ENCODE results near the gene OTUD7B.

The OTUD7B gene

DNA sequence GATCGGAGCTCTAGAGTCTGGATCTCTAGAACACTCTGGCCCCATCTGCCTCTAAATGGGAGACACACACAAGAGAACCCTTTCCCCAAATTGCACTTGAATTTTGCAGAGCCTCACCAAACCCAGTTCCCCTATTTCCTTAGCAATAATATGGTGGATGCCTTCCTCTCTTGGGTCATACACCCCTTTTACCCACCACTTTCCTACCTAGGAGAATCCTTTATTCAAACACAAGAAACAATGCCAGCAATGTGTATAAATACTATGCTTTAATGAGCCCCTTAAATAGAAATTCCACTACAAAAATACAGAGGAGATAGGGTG lies 82.2 kb downstream of the OTUD7B start:
- H3K36me3 ChIP-seq (ENCODE audit: insufficient read depth, low read length) = peaks cover 36% of the 10 kb centered on the region
- peak overlapping the region; percentile 81 for H3K4me2 ChIP-seq (ENCODE audit: low read length)
- peak overlapping the region; percentile 83 for H3K27ac ChIP-seq (ENCODE audit: low read depth, low read length, poor library complexity, severe bottlenecking)
- H4K20me1 ChIP-seq (ENCODE audit: insufficient read depth, low read length) = no peaks in the 10 kb centered on the region
- H3K79me2 ChIP-seq (ENCODE audit: insufficient read depth, low read length) = peaks cover 8% of the 10 kb centered on the region
- peak overlapping the region; percentile 89 for H3K4me3 ChIP-seq (ENCODE audit: low read depth, low read length, poor library complexity, severe bottlenecking)
- no peaks in the 10 kb centered on the region for H3F3A ChIP-seq (ENCODE audit: insufficient read depth, low read length)
- H3K4me1 ChIP-seq (ENCODE audit: insufficient read depth, low read length, severe bottlenecking) = peaks cover 23% of the 10 kb centered on the region
- no peaks in the 10 kb centered on the region for H3K9me2 ChIP-seq (ENCODE audit: low read depth, low read length)
- H3K9ac ChIP-seq (ENCODE audit: low read length) = peak overlapping the region; percentile 86
- no peaks in the 10 kb centered on the region for H3K27me3 ChIP-seq (ENCODE audit: insufficient read depth, low read length)
- TF ChIP-seq, protein P1, sequence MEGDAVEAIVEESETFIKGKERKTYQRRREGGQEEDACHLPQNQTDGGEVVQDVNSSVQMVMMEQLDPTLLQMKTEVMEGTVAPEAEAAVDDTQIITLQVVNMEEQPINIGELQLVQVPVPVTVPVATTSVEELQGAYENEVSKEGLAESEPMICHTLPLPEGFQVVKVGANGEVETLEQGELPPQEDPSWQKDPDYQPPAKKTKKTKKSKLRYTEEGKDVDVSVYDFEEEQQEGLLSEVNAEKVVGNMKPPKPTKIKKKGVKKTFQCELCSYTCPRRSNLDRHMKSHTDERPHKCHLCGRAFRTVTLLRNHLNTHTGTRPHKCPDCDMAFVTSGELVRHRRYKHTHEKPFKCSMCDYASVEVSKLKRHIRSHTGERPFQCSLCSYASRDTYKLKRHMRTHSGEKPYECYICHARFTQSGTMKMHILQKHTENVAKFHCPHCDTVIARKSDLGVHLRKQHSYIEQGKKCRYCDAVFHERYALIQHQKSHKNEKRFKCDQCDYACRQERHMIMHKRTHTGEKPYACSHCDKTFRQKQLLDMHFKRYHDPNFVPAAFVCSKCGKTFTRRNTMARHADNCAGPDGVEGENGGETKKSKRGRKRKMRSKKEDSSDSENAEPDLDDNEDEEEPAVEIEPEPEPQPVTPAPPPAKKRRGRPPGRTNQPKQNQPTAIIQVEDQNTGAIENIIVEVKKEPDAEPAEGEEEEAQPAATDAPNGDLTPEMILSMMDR (IDR thresholded peaks at IDR 0.05; ENCODE audit: low read length) = no peak
- no peak for TF ChIP-seq EZH2 (IDR thresholded peaks at IDR 0.05; ENCODE audit: borderline replicate concordance, low read length)
- H3K9me3 ChIP-seq (ENCODE audit: low read length) = no peaks in the 10 kb centered on the region
- H2AFZ ChIP-seq (ENCODE audit: low read length) = no peak overlapping the region

DNA sequence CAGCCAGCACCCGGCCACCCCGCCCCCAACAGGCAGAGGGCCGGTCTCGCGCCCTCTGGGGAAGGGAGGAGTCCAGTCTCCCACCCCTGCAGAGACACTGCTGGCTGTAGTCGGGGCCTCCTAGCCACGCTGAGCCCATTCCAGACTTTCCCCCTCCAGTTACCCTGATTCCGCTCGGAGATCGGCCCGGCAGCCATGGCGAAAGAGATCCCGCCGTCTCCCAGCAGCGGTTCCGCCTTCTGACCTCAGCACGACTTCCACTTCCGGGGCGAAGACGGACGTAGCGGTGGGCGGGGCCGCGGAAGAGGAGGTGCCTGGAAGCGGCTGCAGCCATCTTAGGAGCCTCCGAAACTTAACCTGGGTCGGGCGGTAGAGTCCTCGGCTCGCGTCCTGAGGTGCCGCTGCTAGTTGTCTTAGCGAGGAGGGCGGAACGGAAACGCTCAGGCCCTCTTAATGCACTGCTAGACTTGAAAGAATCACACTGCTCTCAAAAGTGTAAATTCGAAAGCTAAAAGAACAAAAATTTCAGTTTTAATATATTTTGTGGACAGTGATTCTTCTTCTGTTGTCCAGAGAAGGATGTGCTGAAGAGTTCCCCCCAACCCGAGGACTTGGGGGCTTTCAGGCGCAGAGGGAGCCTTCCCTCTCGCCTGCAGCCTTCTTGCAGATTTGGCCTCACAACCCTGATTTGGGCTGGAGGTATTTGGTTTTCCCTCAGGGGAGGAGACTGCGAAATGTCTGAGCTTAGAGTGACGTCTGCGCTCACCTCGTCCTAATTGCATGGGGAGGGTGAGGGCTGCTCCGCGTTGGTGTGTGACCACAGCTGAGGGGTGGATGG lies 82.7 kb downstream of the OTUD7B start, which contains the start of gene SF3B4:
TSS of gene SF3B4 (minus strand) at position 241 of the 838 bp plus-strand sequence. CDS start at position 197, 44 bp downstream.
- H3K4me1 ChIP-seq (ENCODE audit: insufficient read depth, low read length, severe bottlenecking) = peaks cover 23% of the 10 kb centered on the region

DNA sequence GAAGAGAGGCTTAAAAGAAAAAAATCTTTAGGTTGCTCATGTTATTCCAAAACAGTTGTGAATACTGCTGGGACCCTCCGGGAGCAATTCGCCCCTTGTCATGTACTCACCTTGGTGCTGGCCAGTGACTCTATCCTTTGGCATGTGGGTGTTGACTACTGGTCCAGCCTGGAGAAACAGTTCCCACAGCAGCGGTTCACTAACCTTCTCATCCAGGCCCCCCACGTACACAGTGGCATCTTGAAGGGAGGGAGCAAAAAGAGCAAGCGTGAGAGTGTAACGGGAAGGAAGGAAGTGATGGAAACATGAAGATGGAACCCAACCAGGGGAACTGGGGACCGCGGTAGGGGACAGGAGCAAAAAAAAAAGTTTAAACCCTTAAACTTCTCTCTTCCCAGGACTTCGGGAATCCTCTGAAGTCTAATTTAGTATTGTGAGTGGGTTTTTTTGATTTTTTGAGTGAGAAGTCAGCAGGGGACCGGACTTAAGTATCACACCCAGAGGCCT lies 83.4 kb downstream of the OTUD7B start:
- peaks cover 47% of the 10 kb centered on the region for H3K36me3 ChIP-seq (ENCODE audit: insufficient read depth, low read length)
- peak overlapping the region; percentile 81 for H3K4me2 ChIP-seq (ENCODE audit: low read length)
- TF ChIP-seq EZH2 (IDR thresholded peaks at IDR 0.05; ENCODE audit: borderline replicate concordance, low read length) = no peak
- H3K79me2 ChIP-seq (ENCODE audit: insufficient read depth, low read length) = peaks cover 8% of the 10 kb centered on the region
- H3F3A ChIP-seq (ENCODE audit: insufficient read depth, low read length) = no peaks in the 10 kb centered on the region
- H3K9me3 ChIP-seq (ENCODE audit: low read length) = no peaks in the 10 kb centered on the region
- no peaks in the 10 kb centered on the region for H3K9me2 ChIP-seq (ENCODE audit: low read depth, low read length)
- H2AFZ ChIP-seq (ENCODE audit: low read length) = no peak overlapping the region
- peaks cover 23% of the 10 kb centered on the region for H3K4me1 ChIP-seq (ENCODE audit: insufficient read depth, low read length, severe bottlenecking)
- peak overlapping the region; percentile 83 for H3K27ac ChIP-seq (ENCODE audit: low read depth, low read length, poor library complexity, severe bottlenecking)
- H3K27me3 ChIP-seq (ENCODE audit: insufficient read depth, low read length) = no peaks in the 10 kb centered on the region
- peak overlapping the region; percentile 86 for H3K9ac ChIP-seq (ENCODE audit: low read length)
- H4K20me1 ChIP-seq (ENCODE audit: insufficient read depth, low read length) = no peaks in the 10 kb centered on the region
- H3K4me3 ChIP-seq (ENCODE audit: low read depth, low read length, poor library complexity, severe bottlenecking) = peak overlapping the region; percentile 89

More for the DNA sequence above, 82.7 kb downstream of the OTUD7B start, which contains the start of gene SF3B4:
- H3K27ac ChIP-seq (ENCODE audit: low read depth, low read length, poor library complexity, severe bottlenecking) = peak within 1 kb of the TSS; percentile 83
- H3K9ac ChIP-seq (ENCODE audit: low read length) = peak within 1 kb of the TSS; percentile 86
- peaks cover 8% of the 10 kb centered on the region for H3K79me2 ChIP-seq (ENCODE audit: insufficient read depth, low read length)
- H3K4me2 ChIP-seq (ENCODE audit: low read length) = peak within 1 kb of the TSS; percentile 81
- peak within 1 kb of the TSS; percentile 89 for H3K4me3 ChIP-seq (ENCODE audit: low read depth, low read length, poor library complexity, severe bottlenecking)
- no peaks in the 10 kb centered on the region for H3K9me2 ChIP-seq (ENCODE audit: low read depth, low read length)
- H3K9me3 ChIP-seq (ENCODE audit: low read length) = no peaks in the 10 kb centered on the region
- H3K27me3 ChIP-seq (ENCODE audit: insufficient read depth, low read length) = no peaks in the 10 kb centered on the region
- TF ChIP-seq, protein P1 (IDR thresholded peaks at IDR 0.05; ENCODE audit: low read length) = no peak
- no peak for TF ChIP-seq EZH2 (IDR thresholded peaks at IDR 0.05; ENCODE audit: borderline replicate concordance, low read length)
- no peaks in the 10 kb centered on the region for H4K20me1 ChIP-seq (ENCODE audit: insufficient read depth, low read length)
- H2AFZ ChIP-seq (ENCODE audit: low read length) = no peak within 1 kb of the TSS
- H3K36me3 ChIP-seq (ENCODE audit: insufficient read depth, low read length) = peaks cover 42% of the 10 kb centered on the region
- H3F3A ChIP-seq (ENCODE audit: insufficient read depth, low read length) = no peaks in the 10 kb centered on the region
